MCF 10A (cell line): ENCODE data around the gene SERINC5. TPM values are rescaled to one million over a fixed set of nuclear protein-coding genes. Genes with fewer than 3 reads are reported as not detected.

Experiments
- BruUV-seq: library from RNA; stranded (reverse); fragments of 400-500 nt; replicated peaks from 2 replicates; lab custom pipeline; 2021; lab: Mats Ljungman, UMichigan
- CTCF ChIA-PET: fragments of 300-600 bp; sonication (Branson Sonifier 250); formaldehyde crosslinking; extraction: SDS; loops from one replicate; lab custom pipeline; 2021; ENCODE audit warnings: antibody characterized with exemption, inconsistent platforms; lab: Yijun Ruan, JAX
- POLR2A ChIA-PET: fragments of 300-600, 350-650 bp; sonication (Branson Sonifier 250); formaldehyde crosslinking; extraction: SDS; loops from one replicate; lab custom pipeline; 2020; ENCODE audit warnings: antibody characterized with exemption, inconsistent platforms; lab: Yijun Ruan, JAX
- DNase-seq: peaks from one replicate; pipeline ENCODE4 v3.0.0-alpha.2; 2018; ENCODE audit not compliant: unreplicated experiment
- H3K27ac Mint-ChIP-seq: one replicate; pipeline ENCODE4 v1.8.0; 2022; ENCODE audit warnings: mild to moderate bottlenecking, low read depth, mixed read lengths; ENCODE audit not compliant: unreplicated experiment
- H3K27me3 Mint-ChIP-seq: one replicate; pipeline ENCODE4 v1.8.0; 2022; ENCODE audit warnings: mixed read lengths; ENCODE audit not compliant: insufficient read depth, unreplicated experiment
- H3K36me3 Mint-ChIP-seq: one replicate; pipeline ENCODE4 v1.8.0; 2022; ENCODE audit warnings: mild to moderate bottlenecking, moderate library complexity, mixed read lengths; ENCODE audit not compliant: insufficient read depth, unreplicated experiment
- H3K4me1 Mint-ChIP-seq: one replicate; pipeline ENCODE4 v1.8.0; 2022; ENCODE audit warnings: mixed read lengths; ENCODE audit not compliant: insufficient read depth, unreplicated experiment
- H3K4me3 Mint-ChIP-seq: one replicate; pipeline ENCODE4 v1.8.0; 2022; ENCODE audit warnings: mild to moderate bottlenecking, moderate library complexity, mixed read lengths; ENCODE audit not compliant: unreplicated experiment
- H3K9me3 Mint-ChIP-seq: one replicate; pipeline ENCODE4 v1.8.0; 2022; ENCODE audit warnings: mixed read lengths; ENCODE audit not compliant: unreplicated experiment
- intact Hi-C: fragments of 100-400 bp; cut with micrococcal nuclease; formaldehyde crosslinking; loops from 2 replicates; pipeline ENCODE4 v1.14.1; 2022
- total RNA-seq: library from RNA; stranded (reverse); gene quantifications from 2 replicates; pipeline ENCODE4 v1.2.3, GENCODE V29; 2022
- TF ChIP-seq, protein P1 (sequence below): fragments of 200-600 bp; IDR thresholded peaks from one replicate; pipeline ENCODE4 v1.8.0; 2022; ENCODE audit warnings: antibody characterized with exemption, mild to moderate bottlenecking; ENCODE audit not compliant: unreplicated experiment

The SERINC5 gene
- total RNA-seq, 1 experiment from 2014 or later = 17.1 TPM

- Mint-ChIP-seq H3K36me3 (peaks cover 5% of the 10 kb centered on the region), H3K4me3 (no peak overlapping the region), H3K4me1 (peaks cover 9% of the 10 kb centered on the region), H3K27ac (no peak overlapping the region), H3K9me3 (no peaks in the 10 kb centered on the region), H3K27me3 (no peaks in the 10 kb centered on the region)
- ChIA-PET POLR2A (interaction anchor here (1.0 kb wide), 1 partner anchor 10 kb away, joined by 3 read pairs; no protein-coding TSS in a partner anchor), CTCF (no interaction called here)
- no peak for DNase-seq
- BruUV-seq = no TSS peak
- TF ChIP-seq, protein P1, sequence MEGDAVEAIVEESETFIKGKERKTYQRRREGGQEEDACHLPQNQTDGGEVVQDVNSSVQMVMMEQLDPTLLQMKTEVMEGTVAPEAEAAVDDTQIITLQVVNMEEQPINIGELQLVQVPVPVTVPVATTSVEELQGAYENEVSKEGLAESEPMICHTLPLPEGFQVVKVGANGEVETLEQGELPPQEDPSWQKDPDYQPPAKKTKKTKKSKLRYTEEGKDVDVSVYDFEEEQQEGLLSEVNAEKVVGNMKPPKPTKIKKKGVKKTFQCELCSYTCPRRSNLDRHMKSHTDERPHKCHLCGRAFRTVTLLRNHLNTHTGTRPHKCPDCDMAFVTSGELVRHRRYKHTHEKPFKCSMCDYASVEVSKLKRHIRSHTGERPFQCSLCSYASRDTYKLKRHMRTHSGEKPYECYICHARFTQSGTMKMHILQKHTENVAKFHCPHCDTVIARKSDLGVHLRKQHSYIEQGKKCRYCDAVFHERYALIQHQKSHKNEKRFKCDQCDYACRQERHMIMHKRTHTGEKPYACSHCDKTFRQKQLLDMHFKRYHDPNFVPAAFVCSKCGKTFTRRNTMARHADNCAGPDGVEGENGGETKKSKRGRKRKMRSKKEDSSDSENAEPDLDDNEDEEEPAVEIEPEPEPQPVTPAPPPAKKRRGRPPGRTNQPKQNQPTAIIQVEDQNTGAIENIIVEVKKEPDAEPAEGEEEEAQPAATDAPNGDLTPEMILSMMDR = no peak
- intact Hi-C loops = no loop called here
Observed at GRCh38 chr5:80129146-80129545, 126.7 kb downstream of the SERINC5 start.

- TF ChIP-seq, protein P1 = no peak
- Mint-ChIP-seq H3K36me3 (peaks cover 5% of the 10 kb centered on the region), H3K27me3 (no peaks in the 10 kb centered on the region), H3K4me3 (no peak overlapping the region), H3K27ac (no peak overlapping the region), H3K4me1 (peaks cover 9% of the 10 kb centered on the region), H3K9me3 (no peaks in the 10 kb centered on the region)
- DNase-seq = no peak
- BruUV-seq = no TSS peak
- POLR2A ChIA-PET = interaction anchor here (0.6 to 1.1 kb wide), 2 partner anchors 30 to 129 kb away, joined by 3 to 5 read pairs; no protein-coding TSS in a partner anchor
- CTCF ChIA-PET = interaction anchor here (1.2 kb wide), 1 partner anchor 9 kb away, joined by 3 read pairs; no protein-coding TSS in a partner anchor
- intact Hi-C loops = no loop called here
Observed at GRCh38 chr5:80128141-80128540, 127.7 kb downstream of the SERINC5 start.

GRCh38 chr5:80127116-80127552 is 128.7 kb downstream of the SERINC5 start:
- ChIA-PET CTCF (no interaction called here), POLR2A (interaction anchor here (0.6 to 1.7 kb wide), 3 partner anchors 12 to 301 kb away, joined by 3 to 5 read pairs (median 5); no protein-coding TSS in a partner anchor)
- H3K27me3 Mint-ChIP-seq = no peaks in the 10 kb centered on the region
- peaks cover 5% of the 10 kb centered on the region for H3K36me3 Mint-ChIP-seq
- DNase-seq = no peak
- TF ChIP-seq, protein P1 = no peak
- intact Hi-C loops = no loop called here
- H3K4me1 Mint-ChIP-seq = peaks cover 9% of the 10 kb centered on the region
- no peak overlapping the region for H3K27ac Mint-ChIP-seq
- H3K9me3 Mint-ChIP-seq = no peaks in the 10 kb centered on the region
- BruUV-seq = no TSS peak
- no peak overlapping the region for H3K4me3 Mint-ChIP-seq

GRCh38 chr5:80125962-80126480 is 129.8 kb downstream of the SERINC5 start:
- TF ChIP-seq, protein P1 = no peak
- peaks cover 5% of the 10 kb centered on the region for H3K36me3 Mint-ChIP-seq
- peak; percentile 14 for DNase-seq
- no peaks in the 10 kb centered on the region for H3K9me3 Mint-ChIP-seq
- no peak overlapping the region for H3K4me3 Mint-ChIP-seq
- ChIA-PET CTCF (interaction anchor here (0.6 to 0.7 kb wide), 2 partner anchors 43 to 294 kb away, joined by 3 read pairs; no protein-coding TSS in a partner anchor), POLR2A (interaction anchor here (1.7 kb wide), 1 partner anchor 13 kb away, joined by 5 read pairs; no protein-coding TSS in a partner anchor)
- intact Hi-C loops = no loop called here
- H3K4me1 Mint-ChIP-seq = peaks cover 9% of the 10 kb centered on the region
- no peak overlapping the region for H3K27ac Mint-ChIP-seq
- no peaks in the 10 kb centered on the region for H3K27me3 Mint-ChIP-seq
- BruUV-seq = no TSS peak
